HK-2 (cell line): Measurements from ENCODE around the gene TMEM127.
"Not testable (repeated sequence)": the region's sequence is repeated elsewhere in the genome, so short reads cannot be mapped to it uniquely, and the experiment has no call there.

Source experiments
- DNase-seq: peaks from one replicate; pipeline ENCODE4 v3.0.0-alpha.2; 2018; ENCODE audit not compliant: unreplicated experiment

TMEM127 gene

DNA sequence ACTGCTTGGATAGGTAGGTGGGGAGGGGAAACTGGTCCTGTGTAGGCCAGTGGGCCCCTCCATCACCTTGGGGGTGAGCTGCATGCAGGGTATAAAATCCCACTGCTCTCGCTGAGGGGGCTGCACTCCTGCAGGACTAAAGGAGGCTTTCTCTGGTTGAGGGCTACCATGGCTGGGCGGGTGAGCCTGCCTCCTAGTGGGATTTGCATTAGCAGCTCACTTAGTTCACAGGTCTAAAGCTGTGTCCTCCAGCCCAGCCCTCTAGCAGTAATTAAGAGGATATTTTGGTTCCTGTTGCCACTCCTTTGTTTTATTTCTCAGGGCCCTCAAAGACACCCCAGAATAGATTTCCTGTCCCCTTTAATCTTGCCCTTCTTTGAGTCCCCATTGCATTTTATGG lies 24.6 kb downstream of the TMEM127 start:
- DNase-seq: no peak

- DNase-seq: no peak
These were observed 25.3 kb downstream of the TMEM127 start for GRCh38 chr2:96240341-96241038.

DNA sequence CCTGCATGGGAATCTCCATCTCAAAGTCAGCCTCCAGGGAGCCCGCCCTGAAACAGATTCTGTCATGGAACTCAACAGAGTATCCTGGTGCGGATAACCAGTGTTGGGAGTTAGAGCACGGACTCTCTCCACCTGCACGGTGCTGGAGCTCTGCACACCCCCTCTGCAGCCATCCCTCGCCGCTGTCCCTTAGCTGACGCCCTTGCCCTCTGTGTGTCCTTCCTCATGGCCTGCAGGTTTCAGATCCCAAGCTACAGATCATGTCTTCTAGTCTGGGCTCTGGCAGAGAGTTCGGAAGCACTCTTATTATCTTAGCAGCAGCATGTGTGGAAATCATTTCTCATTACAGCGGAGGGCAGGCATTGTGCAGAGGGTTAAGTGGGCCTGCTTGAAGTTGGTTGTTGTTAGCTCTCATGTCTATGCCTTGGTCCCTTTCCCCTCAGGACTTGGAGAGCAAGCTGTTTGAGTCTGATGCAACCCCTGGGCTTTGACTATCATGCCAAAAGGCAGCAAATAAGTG lies 26.0 kb downstream of the TMEM127 start:
- no peak for DNase-seq

DNA sequence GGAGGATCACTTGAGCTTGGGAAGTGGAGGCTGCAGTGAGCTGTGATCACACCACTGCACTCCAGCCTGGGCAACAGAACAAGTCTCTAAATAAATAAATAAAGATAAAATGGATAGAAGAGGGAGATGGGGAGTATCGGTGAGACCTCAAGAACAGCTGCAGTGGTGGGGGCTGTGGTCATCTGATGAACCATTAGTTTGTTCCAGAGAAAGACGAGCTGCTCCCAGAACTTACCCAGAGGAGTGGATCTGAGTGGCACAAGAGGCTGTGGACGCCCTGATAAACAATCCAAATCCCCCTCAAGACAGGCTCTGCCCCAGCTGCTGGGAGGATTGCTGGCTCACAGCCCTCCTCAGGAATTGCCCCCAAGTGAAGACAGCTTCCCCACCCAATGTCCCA lies 26.7 kb downstream of the TMEM127 start:
- DNase-seq: no peak

- DNase-seq: no peak
These were observed 27.5 kb downstream of the TMEM127 start for GRCh38 chr2:96238266-96238665.

- DNase-seq: no peak
These were observed 28.9 kb downstream of the TMEM127 start for GRCh38 chr2:96236882-96237281.

GRCh38 chr2:96233880-96234316 lies 31.9 kb downstream of the TMEM127 start:
- DNase-seq: no peak

DNA sequence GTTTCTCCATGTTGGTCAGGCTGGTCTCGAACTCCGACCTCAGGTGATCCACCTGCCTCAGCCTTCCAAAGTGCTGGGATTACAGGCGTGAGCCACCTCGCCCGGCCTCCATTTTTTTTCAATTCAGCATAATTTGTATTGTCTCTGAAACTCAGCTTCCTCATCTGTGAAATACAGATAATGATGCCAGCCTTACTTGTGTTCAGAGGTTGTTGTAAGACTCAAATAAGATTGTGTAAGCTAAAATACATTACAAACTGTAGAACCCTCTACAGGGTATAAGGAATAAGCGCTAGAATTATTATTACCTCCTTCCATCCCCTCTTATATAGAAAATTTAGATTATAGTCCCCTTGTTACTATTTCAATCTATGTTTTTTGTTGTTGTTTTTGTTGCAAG lies 32.4 kb downstream of the TMEM127 start:
- no peak for DNase-seq

GRCh38 chr2:96231316-96231715 lies 34.5 kb downstream of the TMEM127 start:
- DNase-seq: no peak

DNA sequence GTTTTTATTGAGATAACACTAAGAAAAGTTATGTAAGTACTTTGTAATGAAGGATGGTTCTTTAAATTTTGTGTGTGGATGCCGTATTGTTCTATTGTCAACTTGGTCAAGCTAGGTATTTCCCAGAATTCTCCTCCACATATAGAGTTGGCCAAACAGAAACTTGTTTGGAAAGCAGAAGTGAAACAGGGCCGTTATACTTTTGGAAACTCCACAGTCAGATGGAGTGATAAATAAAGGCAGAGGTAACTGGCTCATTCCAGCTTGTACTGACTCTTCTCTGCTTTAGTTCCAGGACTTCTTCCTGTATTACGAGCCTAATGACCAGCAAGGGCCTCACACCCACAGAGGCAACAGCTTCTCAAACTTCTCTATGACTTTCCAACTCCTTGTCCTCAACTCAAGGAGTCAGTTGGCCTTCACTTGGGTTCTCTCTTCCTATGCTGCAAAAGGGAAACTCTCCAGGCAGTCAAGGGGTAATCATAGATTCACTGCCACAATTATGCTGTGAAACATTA lies 40.7 kb downstream of the TMEM127 start:
- no peak for DNase-seq

- not testable (repeated sequence) for DNase-seq
These were observed 44.7 kb downstream of the TMEM127 start for GRCh38 chr2:96221106-96221505.

DNA sequence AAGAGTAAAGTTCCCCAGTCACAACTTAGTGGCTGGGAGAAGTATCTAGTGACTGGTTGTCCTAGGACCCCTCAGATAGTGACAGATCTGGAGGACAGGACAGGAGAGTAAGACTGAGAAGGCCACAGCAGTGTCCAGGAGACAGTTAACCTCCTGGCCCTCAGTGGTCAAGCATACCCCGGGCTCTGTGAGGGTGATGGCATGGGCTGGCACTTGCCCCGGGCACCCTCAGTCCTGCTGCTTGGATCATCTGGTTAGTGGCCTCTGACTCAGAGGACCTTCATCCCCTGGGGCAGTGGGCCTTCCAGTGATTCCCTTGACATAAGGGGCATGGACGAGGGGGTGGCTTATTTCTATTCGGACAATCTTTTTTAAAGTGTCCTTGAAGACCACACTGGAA lies 45.8 kb downstream of the TMEM127 start:
- DNase-seq: not testable (repeated sequence)

DNA sequence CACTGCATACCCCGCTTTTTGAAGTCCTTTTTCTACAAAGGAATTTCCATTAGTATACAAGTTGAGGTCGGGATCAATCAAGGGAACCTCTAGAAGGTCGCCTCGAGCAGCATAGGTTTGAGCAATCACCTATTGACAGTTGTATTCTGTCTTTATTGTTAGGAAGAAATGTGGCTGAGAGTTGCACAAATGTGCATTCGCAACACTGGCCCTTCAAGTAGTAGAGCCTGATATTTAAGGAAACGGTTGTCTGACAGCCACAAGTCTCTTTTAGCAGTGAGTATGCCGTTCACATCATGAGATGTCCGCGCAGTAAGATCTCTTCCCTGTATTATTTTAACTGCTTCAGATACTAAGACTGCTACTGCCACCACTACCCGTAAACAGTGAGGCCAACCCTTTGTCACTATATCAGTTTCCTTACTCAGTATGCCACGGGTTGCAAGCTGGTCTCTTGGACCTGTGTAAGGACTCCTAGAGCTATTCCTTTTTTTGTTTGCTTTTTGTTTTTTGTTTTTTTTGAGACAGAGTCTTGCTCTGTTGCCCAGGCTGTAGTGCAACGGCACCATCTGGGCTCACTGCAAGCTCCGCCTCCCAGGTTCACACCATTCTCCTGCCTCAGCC lies 47.2 kb downstream of the TMEM127 start:
- DNase-seq: no peak

- no peak for DNase-seq
These were observed 51.2 kb downstream of the TMEM127 start for GRCh38 chr2:96214554-96214953.

DNA sequence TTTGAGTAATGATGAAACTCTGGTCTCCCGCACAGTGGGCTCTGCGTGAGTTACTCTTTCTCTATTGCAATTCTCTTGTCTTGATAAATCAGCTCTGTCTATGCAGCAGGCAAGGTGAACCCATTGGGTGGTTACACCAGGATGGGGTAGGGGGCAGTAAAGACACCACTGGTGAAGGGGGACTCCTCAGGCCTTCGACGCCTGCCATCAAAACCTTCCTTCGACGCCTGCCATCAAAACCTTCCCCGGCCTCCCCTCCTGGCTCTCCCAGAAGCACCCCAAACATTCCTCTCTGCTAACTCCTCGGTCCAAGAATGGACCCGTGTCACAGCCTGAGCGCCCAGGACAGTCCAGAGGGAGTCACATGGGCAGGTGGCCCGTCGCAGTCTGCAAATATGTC lies 52.4 kb downstream of the TMEM127 start:
- no peak for DNase-seq

GRCh38 chr2:96212339-96212738 lies 53.5 kb downstream of the TMEM127 start:
- no peak for DNase-seq

- DNase-seq: no peak
These were observed 56.1 kb downstream of the TMEM127 start for GRCh38 chr2:96209729-96210085.

DNA sequence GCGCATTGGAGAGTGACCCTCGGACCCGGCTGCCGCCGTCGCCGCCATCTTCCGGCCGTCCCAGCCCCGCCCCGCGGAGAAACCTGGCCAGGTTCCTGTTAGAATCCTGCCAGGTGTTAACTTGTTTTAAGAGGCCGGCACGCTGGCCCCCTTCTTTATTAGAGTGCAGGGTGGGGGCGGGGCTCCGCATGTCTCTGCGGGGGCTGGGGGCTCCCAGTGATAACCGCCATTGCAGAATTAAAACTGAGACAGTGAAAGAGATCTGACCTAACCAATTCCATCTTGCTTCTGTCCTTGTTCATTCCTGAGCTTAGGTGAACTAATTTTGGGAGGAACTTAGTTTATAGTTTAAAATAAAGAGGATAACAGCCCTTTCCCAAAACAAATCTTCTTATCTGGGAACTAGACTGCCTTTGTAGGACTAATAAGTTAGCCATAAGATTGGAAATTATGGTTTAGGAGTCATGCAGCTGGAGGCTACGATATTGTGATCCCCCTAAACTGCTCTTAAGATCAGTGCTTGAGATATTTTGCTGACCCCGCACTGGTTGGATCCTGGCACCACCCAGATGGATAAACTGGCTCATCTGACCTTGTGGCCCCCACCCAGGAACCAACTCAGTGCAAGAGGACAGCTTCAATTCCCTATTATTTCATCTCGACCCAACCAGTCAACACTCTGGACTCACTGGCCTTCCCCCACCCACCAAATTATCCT lies 56.6 kb downstream of the TMEM127 start:
- DNase-seq: no peak

DNA sequence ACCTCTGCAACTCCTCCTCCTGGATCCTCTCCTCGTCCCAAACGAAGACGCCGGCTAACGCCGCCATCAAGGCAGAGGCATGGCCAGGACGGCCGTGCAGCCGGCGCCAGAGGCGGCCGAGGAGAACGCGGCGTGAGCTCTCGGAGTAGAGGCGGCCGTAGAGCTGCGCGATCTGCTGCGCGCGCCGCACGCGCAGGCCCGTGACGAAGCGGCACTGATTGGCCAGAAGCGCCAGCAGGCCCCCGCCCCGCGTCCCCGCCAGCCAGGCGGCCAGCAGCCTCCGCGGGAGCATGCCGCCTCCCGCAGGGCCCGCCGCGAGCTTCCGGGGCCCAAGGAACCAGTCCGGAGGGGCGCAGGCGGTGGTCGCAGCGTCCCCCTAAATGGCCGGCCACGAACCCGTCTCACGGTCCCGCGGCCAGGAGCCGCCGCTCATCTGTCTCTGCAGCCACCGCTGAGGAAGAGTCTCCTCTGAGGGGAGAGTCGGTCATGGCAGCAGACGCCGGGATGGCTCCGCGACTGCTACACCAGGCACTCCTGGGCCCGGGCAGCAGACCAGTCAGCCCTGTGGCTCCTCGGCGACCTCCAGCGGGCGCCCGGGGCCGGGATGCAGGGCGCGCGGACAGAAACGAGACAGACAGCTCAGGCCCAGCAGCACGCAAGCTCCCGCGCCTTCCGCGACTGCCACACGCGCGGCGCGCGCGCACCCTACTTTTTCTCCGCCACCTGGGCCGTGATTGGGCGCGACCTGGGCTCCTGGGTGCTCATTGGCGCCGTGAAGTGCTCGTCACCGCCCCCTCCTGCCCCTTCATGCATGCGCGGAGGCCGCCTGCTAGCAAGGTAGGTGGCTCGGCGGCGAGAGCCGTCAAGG lies 57.4 kb downstream of the TMEM127 start, which contains the start of gene STARD7:
TSS of gene STARD7 (minus strand) at position 685 of the 868 bp plus-strand sequence. CDS start at position 292, 393 bp downstream.
- DNase-seq: peak; percentile 99

GRCh38 chr2:96207774-96208142 lies 58.0 kb downstream of the TMEM127 start:
- DNase-seq: no peak

DNA sequence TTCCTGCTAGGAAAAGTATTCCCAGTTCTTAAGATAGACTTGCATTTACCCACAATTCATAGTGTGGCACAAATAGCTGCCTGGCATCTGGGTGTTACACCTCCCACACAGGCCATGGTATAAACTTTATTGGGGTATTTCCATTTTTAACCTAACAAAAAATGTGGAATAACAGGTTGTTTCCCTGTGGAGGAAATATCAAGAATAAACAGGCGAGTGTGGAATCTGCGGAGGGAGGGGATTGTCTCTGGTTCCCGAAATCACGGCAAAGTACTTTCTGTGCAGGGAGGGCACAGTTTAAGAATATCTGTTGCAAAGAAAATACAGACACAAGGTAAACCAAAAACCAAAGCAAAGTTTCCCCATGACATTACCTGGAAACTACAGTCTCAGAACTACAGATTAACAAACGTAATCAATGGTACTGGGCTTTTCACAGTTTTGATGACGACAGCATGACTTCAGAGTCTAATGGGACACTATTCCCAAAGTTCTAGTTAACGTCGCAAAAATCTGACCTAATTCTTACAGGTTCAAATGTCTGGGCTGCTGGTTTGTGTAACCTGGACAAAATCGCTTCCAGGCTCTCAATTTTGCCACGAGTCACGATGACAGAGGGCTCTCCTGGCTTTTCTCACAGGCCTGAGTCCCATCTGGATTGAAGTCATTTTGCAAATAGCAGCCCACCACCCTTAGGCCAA lies 58.6 kb downstream of the TMEM127 start:
- DNase-seq: no peak
